NCI-H526 (cell line): ENCODE data around the gene SH3PXD2B.
A peak's percentile ranks its signal among the peaks of the same experiment; 100 is the strongest.
"Not testable (repeated sequence)": the region's sequence is repeated elsewhere in the genome, so short reads cannot be mapped to it uniquely, and the experiment has no call there.

Source experiments
- DNase-seq, 2 experiments: peaks; one replicate each; lab custom pipeline; 2025; lab: John Stamatoyannopoulos, UW

The SH3PXD2B gene

DNA sequence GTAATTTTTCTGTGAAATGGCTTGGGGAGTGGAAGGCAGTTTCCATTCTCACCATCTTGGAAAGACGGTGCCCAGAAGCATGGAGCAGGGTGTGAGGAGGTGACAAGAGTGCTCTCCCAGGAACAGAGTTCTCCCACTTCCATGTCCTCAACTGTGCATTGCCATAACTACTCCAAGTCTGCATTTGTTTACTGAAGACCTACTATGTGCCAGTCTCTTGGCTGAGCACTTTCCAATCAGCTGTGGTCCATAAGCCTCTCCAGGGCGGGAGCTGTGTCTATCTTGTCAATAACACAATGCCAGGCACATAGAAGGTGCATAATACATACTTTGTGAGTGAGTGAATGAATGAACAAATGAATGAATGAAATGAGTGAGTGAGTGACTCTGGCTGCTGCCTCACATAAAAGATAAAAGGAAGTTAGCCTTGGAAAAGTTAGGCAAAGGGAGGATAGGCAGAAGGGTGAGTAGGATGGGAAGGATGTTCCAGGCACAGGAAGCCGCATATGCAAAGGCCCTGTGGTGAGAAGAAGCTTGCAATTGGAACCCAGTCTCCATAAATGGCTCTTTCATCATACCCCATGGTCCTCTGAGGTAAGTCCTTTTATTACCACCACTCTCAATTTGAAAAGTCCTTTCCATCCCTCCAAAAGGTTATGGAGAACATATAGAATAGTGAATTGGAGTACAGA is 31.3 kb upstream of the SH3PXD2B start:
- no peak for DNase-seq

DNA sequence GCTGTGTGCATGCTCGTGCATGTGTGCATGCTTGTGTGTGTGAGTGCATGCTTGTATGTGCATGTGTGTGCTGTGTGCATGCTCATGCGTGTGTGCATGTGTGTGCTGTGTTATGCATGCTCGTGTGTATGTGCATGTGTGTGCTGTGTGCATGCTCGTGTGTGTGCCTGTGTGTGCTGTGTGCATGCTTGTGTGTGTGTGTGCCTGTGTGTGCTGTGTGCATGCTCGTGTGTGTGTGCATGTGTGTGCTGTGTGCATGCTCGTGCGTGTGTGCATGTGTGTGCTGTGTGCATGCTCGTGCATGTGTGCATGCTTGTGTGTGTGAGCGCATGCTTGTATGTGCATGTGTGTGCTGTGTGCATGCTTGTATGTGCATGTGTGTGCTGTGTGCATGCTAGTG is 30.3 kb upstream of the SH3PXD2B start:
- DNase-seq, result no peak

DNA sequence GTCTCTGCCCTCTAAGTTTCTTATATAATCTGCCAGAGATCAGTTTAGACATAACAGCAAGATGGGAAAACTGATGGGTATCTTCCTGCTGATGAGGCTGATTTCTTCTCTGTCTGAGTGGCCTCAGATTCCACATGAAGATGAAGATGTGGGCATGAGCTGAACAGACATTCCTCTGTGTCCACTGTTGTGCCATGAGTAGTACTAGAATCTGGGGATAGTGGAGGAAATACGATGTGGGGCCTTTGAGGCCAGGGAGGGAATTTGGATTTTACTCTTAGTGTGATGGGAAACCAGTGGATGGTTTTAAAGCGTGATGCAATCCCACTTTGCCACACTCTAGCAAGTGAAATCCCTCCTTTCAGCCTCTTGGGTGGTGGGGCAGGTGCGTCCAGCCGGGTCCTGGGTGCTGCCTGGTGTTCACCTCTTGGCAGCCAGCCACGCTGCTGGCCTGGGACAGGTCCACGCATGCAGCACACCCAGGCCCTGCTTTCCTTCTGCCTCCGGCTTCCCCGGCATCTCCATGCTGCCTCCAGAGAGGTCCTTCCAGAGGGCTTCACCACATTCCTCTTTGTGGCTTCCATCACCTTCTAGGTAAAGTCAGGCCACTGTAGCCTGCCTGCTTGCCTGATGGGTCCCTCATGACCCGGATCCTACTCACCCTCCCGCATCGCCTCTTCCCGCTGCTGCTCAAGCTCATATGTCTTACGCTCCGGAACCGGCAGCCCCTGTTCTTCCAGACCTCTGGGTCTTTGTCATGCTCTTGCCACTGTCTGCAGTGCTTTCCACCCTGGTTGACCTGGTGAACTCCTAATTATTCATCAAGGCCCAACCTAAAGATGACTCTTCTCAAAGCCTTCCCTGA is 28.1 kb upstream of the SH3PXD2B start:
- no peak for DNase-seq

- DNase-seq, result no peak
These were observed 26.9 kb upstream of the SH3PXD2B start for GRCh38 chr5:172481011-172481800.

DNA sequence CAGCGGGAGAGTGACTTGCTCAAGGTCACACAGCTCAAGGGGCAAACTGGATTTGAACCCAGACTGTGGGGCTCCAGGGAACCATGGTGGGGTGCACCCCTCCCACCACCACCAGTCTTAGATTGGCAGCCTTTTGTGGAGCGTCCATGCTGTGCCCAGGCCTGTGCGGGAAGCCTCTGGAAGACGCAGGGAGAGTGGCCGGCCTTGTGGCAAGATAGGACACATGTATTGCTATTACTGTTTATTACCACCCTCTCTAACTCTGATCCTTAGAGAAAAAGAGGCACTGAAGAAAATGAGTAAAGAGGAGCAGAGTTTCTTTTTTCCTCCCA is 25.4 kb upstream of the SH3PXD2B start:
- DNase-seq, result no peak

- peak; percentile 68 to 89 for DNase-seq
These were observed 24.9 kb upstream of the SH3PXD2B start for GRCh38 chr5:172479034-172479783.

DNA sequence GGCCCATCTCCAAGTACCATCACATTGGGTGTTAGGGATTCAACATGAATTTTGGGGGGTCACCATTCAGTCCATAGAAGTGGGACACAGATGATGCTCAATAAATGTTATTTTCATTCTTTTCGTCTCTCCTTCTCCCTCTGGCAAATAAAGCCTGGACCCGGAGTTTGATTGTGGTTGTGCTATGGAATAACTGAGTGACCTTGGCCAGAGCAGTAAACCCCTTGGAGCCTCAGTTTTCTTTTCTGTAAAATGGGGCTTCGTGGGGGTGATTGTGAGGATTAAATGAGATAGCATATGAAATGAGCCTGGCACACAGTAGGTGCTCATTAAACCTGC is 24.3 kb upstream of the SH3PXD2B start:
- DNase-seq, result not testable (repeated sequence)

DNA sequence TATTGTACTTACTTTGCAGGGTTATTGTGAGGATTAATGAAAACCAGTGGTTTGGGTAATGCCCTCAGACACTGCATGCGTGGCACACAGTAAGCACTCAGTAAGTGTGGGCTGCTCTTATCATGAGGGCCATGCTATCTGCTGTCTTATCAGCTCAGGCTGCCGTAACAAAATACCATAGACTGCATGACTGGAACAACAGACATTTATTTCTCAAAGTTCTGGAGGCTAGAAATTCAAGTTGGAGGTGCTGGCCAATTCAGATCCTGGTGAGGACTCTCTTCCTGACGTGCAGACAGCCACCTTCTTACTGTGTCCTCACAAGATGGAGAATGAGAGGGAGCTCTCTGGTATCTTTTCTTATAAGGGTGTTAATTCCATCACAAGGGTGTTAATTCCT is 23.9 kb upstream of the SH3PXD2B start:
- no peak for DNase-seq

DNA sequence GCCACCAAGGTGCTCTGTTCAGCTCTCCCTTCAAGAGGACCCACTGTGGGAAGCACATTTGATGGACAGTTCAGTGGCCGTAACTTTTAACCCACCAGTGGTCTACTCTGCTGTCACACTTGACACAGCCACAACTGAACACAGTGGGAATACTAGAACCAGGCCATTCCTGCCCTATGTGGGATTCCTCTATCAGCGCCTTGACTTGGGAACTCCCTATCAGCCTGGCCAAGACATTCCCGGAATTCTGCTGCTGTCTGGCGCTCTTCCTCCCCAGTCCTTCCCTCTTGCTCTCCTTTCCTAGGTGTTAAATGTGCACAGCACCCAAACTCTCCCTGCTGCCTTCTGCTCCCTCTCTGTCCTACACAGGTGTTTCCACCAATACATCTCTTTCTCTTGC is 23.1 kb upstream of the SH3PXD2B start:
- DNase-seq, result no peak

DNA sequence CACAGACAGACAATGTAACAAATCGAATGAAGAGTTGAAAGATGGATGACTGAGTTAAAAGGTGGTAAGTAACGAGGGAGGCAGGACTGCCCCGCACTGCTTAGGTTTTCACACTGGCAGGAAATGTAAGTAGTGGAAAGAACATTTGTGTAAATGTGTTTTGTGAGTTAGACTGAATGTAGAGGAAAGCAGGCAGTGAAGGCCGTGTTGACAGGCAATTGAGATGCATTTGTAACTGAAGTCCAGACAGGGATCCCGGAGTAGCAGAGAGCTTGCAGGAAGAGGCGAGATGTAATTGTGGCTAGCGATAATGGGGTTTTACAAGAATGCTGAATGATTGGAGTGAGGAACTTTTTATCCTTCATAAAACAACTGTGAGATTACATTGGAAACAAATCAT is 20.0 kb upstream of the SH3PXD2B start:
- no peak for DNase-seq

GRCh38 chr5:172473427-172473826 is 19.1 kb upstream of the SH3PXD2B start:
- DNase-seq, result no peak

DNA sequence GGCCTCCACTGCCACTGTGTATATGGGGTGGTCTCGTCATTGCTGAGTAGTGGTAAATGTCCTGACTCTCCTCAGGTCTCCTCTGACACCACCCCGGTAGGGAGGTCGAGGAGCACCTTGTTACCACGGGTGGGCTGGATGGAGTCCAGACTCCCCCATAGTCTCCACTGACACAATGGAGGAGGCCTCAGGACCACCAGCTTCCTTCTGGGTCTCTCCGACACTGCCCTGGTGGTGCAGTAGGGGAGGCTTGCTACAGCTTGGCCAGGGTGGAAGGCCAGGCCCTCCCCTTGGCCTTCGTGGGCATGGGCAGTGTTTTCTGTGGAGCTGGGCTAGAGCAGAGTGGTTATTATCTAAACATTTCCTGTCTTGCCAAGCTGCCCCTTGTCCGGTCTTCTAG is 15.4 kb upstream of the SH3PXD2B start:
- DNase-seq, result no peak

DNA sequence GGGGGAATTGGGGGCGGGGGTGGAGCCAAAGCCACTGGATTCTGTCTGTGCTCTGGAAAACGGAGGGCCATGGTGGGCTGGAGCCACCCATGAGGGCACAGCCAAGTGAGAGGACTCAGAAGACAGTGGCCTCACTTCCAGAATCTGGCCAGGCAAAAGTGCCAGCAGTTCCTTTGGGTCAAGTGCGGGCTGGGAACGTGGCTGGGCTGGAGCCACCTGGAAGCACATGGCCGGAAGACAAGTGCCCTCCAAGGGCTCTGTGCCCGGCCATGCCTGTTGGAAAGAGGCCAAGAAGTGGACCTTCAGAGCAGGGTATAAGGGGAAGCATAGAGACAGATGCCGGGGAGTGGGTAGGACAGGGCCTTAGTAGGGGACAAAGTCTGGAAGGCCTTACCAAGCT is 11.7 kb upstream of the SH3PXD2B start:
- no peak for DNase-seq

DNA sequence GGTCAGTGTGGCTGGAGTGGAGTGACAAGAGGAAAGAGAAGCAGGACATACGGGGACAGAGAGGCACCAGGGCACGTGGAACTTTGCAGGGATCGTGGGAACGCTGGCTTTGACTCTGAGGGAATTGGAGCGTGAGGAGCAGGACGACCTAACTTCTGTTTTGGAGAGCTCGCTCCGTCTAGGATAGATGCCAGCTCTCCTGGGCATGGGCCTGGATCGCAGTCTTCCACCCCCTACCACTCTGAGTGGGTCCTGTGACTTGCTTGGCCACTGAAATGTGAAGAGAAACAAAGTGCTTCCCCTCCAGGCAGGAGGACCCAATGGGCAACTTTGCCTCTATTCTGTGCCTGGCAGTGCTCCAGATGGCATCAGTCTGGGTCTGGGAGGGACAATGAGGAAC is 8.7 kb upstream of the SH3PXD2B start:
- DNase-seq, result no peak

- DNase-seq, result no peak
These were observed 5.4 kb upstream of the SH3PXD2B start for GRCh38 chr5:172459783-172460165.

GRCh38 chr5:172458976-172459782 is 4.9 kb upstream of the SH3PXD2B start:
- no peak for DNase-seq

DNA sequence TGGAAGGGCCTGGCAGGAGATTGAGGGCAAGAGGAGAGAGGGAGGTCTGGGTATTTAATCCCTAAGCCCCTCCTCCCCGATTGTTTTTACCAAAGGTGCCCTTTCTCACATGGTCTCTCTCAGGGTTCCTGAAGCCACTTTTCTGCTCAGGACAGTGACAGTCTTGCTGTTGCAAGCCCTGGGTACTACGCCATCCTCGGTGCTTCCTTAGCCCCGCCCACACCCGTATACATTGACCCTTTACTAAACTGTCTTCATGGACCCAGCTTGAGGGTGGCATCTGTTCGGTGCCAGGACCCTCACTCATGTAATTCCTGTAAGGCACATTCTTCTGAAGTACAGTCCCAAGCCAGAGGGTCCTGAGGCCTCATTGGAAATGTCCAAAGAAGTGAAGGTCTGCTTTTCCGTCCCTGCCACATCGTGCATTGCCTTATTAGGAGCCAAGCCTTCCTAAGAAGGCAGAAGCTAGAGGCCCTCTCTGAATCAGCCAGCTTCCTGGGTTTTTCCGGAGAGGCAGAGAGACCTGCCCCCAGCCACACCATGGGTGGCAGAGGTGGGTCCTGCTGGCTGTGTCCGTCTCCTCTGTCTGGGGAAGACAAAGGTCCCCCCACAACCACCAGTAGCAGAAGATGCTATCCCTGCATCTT is 1.9 kb upstream of the SH3PXD2B start:
- no peak for DNase-seq

- no peak for DNase-seq
These were observed 1.3 kb upstream of the SH3PXD2B start for GRCh38 chr5:172455511-172456061.

GRCh38 chr5:172455087-172455381 is 709 bp upstream of the SH3PXD2B start:
- DNase-seq, result no peak

DNA sequence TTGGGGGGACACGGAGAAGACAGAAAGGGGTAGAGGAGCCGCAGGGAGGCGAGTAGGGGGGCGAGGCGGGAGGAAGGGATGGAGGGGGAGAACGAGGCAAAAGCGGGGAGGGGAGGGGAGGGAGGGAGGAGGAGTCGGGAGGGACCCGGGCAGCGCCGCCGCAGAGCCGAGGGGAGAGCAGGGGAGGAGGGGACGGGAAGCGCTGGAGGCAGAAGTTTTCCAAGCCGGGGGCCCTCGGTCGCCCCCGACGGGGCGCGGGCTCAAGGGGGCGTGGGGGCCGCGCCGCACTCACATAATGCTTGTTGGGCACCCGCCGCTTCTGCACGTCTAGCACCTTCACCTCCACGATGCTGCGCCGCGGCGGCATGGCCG is 353 bp downstream of the SH3PXD2B start:
- peak in 1 of 2 experiments; percentile 52 for DNase-seq
